AG20443 (cell line): ENCODE data around the gene ZNF536.

Experiments
- DNase-seq: peaks from one replicate; pipeline ENCODE4 v3.0.0; 2012; ENCODE audit warnings: low spot score, mixed read lengths

ZNF536 gene

DNA sequence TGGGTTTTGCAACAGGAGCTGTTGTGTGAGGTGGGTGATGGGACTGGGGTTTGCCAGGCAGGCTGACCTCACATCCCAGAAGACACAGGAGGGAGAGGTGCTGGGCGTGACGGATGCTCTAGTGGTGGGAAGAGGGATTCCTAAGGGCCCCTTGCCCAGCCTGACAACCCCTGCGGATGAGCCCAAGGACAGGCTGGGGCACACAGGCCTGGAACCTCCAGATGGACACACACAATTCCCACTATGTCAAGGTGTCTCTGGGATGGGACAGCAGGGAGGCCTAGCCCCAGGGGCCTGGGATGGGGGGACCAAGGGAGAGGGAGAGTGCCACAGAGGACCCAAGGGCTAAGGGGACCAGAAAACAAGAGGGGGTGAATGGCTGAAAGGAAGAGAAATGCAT is 191.5 kb downstream of the ZNF536 start:
- no peak for DNase-seq

DNA sequence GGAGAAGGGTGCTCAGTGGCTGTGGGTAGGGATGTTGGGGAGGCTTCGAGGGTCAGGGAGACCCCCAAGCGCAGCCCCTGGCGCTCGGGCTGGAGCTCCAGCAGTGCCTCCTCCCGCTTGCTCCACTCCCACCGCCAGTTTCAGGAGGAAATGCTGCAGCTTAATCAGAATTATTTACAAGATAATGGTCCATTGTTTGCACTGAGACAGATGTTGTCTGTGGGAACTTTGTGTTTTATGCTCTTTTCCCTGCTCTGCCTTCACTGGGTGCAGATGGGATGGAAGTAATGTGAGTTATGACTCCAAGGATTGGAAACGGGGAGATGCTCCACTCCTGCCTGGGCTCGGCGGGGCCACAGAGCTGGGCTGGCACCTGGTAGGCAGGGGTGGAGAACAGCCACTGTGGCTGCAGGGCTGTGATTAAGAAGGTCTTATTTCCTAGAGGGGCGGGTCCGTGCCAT is 192.4 kb downstream of the ZNF536 start:
- DNase-seq: no peak

DNA sequence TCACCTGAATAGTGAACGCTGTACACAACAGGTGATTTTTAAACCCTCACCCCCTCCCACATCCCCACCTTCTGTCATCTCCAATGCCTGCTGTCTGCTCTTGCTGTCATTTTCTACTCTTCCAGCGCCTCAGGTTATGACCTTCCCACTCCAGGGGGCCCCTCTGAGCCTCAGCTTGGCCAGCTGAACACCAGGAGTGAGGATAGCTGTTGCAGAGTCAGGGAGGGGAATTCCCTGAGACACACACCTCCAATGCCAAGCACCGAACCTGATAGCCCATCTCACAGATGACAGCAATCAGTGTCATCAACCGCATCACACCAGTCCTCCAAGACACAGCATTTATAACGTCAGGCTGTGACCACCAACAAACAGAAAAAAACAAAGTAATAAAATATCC is 193.5 kb downstream of the ZNF536 start:
- no peak for DNase-seq

DNA sequence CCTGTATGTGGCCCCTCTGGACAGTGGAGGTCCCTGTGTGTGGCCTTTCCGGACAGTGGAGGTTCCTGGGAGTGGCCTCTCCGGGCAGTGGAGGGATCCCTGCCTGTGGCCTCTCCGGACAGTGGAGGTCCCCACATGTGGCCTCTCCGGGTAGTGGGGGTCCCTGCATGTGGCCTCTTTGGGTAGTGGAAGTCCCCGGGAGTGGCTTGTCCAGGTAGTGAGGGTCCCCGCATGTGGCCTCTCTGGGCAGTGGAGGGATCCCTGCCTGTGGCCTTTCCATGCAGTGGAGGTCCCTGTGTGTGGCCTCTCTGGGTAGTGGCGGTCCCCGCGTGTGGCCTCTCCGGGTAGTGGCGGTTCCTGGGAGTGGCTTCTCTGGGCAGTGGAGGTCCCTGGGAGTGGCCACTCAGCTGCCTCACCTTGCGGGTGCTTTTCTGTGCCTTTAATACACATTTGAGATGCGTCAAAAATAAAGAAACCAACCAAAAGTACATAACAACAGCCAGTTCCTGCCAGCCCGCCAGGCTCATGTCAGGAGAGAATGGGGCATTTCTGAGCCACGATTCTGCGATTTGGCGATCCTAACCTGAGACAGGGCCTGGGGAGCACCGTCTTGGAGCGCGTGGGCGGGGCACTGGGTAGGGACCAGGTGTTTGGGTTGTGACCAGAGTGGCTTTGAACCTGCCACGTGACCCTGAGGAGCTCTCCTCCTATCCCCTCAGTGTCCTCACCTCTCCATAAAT is 194.7 kb downstream of the ZNF536 start:
- DNase-seq: no peak

DNA sequence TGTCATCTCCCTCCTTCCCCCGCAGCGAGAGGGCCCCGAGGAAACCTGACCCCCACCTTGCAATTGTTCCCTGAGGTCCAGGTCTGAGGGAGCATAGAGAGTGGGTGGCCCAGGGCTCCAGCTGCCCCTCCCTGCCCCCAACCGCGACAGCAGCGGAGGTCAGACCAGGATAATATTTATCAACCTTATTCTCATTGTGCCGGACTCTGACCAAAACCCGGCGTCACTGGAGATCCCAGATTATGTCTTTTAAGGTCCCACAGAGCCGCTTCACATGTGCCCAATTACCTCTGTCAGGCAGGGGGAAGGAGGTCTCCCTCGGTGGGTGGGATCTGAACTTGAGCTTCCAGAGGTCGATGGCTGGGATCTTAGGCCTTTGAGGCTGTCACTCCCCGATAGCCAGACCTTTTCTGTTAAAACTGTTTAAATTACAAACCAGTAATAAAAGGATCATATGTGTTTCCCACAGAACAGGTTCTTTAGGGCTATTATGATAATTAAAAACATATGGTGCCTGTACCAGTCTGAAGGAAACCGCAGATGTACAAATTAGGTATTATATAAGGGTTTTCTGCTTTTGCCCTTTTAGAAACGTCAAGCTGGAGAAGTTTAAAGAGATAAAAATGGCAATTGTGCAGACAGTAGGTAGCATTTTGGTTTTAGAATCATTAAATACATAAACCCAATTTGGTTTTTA is 195.5 kb downstream of the ZNF536 start:
- no peak for DNase-seq

DNA sequence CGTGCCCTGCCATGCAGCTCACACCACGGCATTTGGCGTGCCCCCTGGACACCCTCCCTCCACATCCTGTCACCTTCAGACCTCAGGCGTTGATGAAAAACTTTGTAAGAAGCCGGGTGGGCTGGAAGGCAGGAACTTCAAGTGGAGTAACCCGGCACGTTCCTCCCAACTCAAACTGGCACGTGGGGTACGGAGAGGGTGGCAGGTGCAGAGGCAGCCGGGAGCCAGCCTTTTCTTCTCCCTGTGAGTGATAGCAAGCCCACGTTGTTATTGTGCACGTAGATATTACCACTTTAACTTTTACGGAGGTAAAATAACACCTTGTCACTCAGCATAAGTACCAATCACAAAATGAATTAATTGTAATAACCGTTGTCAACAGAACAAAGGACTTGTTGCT is 198.0 kb downstream of the ZNF536 start:
- DNase-seq: no peak

DNA sequence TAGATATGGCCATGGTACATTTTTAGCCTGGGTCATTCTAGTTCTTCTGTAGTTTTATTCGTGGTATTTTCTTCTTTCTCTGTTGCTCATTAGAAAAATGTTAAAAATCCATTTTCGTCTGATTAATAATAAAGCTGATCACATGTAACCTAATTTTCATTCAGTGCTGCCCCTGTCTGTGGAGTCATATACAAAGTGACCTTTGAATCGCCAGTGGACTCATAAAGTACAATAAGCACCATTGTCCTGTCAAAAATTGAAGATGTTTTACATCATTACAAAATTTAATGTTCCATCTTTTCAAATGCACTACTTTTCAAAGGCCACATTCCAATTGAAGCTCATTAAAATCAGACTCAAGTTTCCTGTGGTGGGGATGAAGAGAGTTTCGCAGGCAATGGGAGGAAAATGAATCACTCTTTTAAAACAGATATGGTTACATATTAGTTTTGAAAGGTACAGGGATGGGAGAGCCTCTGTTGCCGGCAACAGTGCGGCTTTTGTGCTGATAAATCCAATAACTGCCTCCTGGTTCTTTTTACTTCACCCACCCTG is 205.4 kb downstream of the ZNF536 start:
- no peak for DNase-seq

DNA sequence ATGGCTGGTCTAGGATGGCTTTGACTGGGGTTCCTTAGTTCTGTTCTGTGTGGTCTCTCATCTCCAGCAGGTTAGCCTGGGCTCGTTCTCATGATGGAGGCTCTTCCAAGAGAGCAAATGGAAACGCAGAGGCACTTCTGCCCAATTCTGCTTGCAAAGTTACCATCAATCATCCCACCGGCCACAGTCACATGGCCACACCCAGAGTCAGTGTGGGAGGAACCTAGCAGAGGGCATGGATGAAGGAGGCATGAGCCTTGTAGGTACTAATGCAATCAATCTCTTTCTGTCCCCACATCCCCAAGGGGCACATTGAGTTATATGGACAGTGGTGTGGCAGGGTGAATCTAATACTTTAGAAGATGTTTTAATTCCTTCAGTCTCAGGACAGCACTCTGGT is 207.2 kb downstream of the ZNF536 start:
- DNase-seq: no peak

DNA sequence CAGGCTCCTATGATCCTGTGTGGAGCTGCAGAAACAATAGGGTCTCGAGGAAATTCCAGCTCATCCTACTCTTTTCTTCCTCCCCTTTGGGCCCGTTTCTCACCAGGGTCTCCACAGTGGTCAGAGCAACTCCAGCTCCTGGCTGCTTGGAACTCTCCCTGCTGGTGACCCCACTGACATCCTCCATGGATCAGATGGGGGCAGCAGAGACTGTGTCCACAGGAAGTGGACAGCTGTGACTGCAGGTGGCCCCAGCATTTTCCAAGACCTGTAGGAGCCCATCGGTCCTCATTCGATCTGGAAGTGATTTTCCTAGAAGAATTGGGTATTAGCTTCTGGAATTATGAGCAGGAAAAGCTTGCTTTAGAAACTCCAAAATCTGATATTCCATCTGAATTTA is 208.5 kb downstream of the ZNF536 start:
- DNase-seq: no peak

DNA sequence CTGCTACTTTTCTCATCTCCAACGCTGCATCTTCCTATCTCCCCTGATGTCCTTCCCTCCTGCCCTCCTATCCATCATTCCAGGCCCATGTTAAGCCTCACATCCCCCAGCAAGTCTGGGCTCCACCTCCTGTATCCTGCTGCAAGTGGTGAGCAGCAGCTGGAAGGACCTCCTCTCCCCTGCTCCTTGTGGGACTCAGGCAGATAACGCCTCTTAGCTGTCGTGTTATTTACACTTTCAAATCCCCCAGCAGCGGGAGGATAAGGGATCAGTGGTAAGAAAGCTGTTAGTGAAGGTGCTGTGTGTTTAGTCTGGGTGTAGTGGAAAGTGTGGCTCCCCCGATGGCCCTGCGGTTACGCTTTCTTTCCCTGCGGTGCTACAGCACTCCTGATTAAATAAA is 211.9 kb downstream of the ZNF536 start:
- DNase-seq: no peak

DNA sequence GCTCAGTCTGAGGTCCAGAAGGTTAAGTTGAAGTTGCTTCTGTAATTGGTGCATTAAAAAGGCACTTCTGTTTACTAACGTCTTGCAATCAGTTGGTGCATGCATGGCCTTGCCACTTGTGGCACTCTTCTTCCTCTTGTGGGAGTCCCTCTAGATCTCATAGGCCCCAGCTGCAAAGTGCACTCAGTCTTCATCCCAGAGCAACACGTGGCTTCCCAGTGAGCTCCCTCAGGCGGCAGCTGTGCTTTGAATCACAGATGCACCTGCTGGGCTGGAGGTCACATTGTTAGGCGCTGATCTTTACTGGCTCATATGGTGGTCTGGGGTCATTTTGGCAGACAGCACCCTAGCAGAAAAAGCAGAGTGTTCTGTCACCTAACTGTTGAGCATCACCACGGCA is 215.7 kb downstream of the ZNF536 start:
- DNase-seq: no peak

DNA sequence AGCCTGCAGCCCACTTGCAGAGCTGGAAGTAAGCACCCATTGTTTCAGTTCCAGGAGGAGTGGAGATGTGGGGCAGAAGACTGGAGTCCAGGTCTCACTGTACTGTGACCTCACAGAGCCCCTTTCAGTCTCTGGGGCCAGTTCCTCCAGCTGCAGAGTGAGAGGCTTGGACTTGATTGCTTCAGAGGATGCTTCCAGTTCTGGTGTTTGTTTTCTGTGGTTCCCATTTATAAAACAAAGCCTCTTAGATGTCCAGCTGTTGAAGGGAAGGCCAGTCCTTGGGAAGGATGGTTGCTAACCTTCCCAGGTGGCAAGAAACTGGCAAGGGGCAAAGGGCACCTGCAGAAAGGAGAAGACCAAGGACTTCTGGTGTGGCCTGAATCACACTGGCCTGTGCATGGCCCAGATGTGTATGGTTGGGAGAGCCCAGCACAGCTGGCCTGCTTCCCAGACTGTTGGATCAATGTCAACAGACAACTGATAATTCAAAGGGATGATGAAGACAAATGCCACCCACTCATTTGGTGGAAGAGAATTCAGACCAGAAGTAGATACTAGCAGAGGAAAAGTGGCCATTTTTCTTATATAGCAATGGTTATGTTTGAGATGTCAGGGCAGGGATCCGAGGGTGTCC is 218.5 kb downstream of the ZNF536 start:
- DNase-seq: peak; percentile 30

DNA sequence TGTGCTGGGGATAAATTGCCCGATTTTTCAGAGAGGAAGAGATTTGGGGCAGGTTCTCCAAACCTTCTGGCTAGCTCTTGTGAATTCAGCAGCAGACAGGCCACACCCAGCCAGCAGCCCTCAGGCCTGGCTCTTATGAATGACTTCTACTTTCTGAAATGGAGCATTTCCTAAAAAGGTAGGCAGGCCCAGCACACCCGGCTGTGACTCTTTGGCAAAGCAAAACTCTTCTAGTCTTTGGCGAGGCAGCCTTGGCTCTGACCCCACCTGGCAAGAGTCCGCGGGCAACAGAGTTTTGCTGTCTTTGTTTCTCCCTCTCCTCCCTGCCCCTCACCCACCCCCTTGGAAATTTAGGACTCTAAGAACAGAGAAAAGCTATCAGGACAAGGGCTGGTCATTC is 221.2 kb downstream of the ZNF536 start:
- peak; percentile 40 for DNase-seq

DNA sequence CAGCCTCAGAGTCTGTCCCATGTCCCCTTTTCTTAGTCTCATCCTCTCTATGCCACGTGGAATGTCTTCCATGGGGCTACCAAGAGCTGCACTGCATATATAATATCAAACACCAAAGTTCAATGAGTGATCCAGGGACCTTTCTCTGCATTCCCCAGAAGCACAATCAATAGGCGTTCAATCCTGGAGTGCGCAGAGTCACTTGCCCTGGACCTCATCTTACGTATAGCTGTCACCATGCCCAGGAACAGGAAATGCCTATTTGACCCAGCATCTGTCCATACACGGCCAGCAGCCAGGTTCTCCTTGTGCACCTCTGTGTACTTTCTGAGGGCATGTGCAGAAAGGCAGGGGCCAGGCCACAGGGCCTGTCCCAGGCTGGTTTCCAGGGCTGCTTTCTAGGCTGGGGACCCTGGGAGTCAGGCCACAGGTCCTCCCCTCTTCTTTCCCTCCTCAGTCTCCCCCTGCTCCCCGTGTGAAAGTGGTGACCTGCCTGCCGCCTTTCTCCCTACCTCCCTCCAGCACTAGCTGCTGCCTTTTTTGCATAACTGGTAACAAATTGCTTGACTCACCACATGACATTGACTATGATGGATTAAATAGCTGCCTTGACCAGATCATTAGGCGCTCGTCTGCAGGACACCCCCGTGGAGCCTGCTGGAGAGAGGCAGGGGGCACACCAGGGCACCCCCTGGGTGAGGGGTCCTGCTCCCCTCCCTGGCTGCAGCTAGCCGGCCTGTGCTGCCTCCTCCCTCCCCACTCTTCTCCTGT is 222.0 kb downstream of the ZNF536 start:
- DNase-seq: no peak

DNA sequence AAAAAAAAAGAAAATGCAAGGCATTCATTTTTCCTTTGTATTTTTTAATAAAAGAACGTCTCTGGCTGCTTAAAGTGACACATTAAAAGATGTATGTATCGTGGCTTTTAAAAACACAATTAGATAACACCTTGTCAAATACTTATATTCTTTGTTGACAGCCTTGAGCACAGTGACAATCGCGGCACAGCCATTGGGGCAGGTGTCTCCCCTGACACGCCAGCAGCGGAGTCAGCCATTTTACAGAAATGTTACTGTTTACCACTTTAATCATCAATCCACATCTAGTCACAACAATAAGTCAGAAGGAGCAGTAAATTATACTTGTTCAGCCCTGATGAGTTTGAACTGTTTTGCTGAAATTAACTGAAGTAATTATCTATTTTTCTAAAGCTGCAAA is 224.1 kb downstream of the ZNF536 start:
- DNase-seq: no peak

DNA sequence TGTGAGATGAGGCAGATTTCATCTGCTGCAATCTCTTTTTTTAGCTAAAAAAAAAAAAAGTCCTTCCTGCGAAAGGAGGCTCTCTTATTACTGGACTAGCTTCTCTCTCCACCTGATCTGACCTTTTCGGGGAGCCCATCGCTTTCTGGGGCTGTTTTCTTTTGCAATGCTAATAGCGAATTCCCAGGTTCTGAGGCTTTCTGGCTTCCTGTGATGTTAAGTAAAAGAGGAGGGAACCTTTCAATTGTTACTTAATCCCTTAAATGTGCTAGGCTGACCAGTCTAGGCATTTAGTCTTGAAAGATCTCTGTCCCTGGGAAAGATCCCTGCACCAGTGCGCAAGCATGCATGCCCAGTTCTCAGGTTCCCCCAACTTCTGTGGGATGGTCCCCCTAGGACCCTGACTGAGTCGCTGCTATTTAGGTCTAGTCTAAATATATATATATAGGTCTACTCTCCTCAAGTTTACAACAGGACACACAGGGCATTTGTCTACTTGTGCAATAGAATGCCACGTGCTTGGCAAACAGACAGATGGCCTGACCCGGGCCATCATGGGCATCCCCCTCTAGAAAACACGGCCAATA is 224.7 kb downstream of the ZNF536 start:
- no peak for DNase-seq

DNA sequence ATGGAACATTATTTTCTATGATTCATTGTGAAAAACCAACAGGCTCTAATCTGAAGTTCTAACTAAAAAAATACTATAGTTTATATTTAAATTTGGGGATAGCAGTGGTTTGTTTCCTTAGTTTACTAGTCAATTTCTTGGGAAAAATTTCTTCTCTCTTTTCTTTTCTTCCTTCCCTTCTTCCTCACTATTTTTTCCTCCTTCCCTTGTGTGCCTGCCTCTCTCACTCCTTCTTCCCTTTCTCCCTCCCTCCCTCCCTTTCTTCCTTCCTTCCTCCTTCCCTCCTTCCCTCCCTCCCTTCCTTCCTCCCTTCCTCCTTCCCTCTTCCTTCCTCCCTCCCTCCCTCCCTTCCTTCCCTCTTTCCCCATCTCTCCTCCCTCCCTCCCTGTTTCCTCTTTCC is 226.5 kb downstream of the ZNF536 start:
- DNase-seq: no peak

DNA sequence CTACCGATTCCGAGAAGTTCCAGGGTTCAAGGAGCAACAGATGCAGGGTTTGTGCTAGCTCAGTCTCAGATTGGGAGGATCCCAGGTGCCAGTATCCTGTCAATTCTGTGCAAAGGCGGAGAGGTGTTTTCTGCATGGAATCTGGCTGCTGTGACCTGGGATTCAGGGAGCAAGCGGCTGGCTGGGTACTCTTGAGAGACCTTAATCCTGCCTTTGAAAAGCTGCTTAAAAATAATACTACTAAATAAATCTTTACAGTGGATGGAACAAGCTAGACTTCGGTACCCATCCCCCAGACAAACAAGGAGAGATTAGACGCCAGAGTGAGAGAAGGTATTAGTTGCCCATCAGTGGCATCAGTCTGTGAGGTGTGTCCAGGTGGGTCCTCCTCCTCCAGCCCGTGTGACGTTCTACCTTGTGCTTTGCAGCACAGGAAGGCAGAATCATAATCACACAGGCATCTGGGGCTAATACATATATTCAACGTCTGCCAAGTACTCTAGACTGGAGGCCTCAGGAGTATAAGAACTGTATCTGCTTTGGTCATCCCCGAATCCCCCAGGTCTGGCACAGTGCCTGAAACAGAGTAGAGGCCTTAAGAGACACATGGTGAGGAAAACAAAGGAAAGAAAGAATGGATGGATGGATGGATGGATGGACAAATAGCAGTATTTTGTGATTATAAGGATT is 230.6 kb downstream of the ZNF536 start:
- DNase-seq: no peak

DNA sequence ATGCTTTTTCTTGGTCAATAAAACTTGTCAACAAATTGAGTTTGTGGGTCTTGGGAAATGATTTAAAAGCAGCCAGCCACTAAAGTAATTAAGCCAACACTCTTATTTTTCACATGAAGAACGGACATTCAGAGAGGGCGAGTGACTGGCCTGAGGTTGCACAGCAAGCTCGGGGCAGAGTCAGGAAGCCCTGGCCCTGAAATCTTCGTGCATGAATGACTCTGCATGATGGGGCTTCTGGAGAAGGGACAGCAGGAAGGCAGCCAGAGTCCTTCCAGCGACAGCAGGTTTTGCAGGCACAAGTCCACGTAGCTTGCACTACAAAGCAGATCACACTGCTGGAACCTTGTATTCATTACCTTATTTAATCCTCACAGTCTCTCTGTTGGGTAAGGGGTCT is 232.5 kb downstream of the ZNF536 start:
- DNase-seq: no peak

DNA sequence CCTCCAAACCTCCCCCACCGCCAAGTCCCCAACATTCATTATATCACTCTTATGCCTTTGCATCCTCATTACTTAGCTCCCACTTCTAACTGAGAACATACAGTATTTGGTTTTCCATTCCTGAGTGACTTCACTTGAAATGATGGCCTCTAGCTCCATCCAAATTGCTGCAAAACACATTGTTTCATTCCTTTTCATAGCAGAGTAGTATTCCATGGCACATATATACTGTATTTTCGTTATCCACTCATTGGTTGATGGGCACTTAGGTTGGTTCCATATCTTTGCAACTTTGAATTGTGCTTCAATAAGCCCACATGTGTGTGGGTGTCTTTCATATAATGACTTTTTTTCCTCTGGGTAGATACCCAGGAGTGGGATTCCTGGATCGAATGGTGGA is 233.1 kb downstream of the ZNF536 start:
- no peak for DNase-seq
